ENCODE data around the gene A1BG.

- no peak for TF ChIP-seq CTCF (IDR thresholded peaks at IDR 0.05; ENCODE audit: insufficient read depth, low read length, poor library complexity, severe bottlenecking)
- TF ChIP-seq EZH2phosphoT487 (conservative IDR thresholded peaks at IDR 0.05; ENCODE audit: low read length) = no peak
Measured at GRCh38 chr19:58393725-58394033, 40.4 kb upstream of the A1BG start.

Data from SU-DHL-6 (cell line).